Measurements from ENCODE around the gene NALCN. TPM values are rescaled to one million over a fixed set of nuclear protein-coding genes. Genes with fewer than 3 reads are reported as not detected.
A peak's percentile ranks its signal among the peaks of the same experiment; 100 is the strongest.

NALCN gene
- total RNA-seq, 2 donors from 2014 or later = 26.9 to 28.6 TPM

- peak overlapping the region; percentile 75 to 76 for H3K27ac ChIP-seq
- no peaks in the 10 kb centered on the region for H3K27me3 ChIP-seq (replicated peaks; ENCODE audit: insufficient read depth)
- no peak for TF ChIP-seq CTCF (IDR thresholded peaks at IDR 0.05)
- H3K4me3 ChIP-seq = peak overlapping the region; percentile 85
- peaks cover 0 to 6% of the 10 kb centered on the region in 2 donors for H3K4me1 ChIP-seq (ENCODE audit: control insufficient read depth in 1 of 2, low read depth in 2 of 2)
- no peaks in the 10 kb centered on the region for H3K36me3 ChIP-seq
- DNase-seq (ENCODE audit: low spot score) (no peak), ATAC-seq (ENCODE audit: insufficient number of reproducible peaks, low FRiP score, low read depth) (no peak)
- H3K9me3 ChIP-seq = no peaks in the 10 kb centered on the region
Observed at GRCh38 chr13:101417043-101417406, 717 bp upstream of the NALCN start.

- ATAC-seq (ENCODE audit: insufficient number of reproducible peaks, low FRiP score, low read depth) = no peak
- Histone ChIP-seq H3K36me3 (no peaks in the 10 kb centered on the region), H3K4me3 (peak overlapping the region; percentile 85), H3K27me3 (replicated peaks; ENCODE audit: insufficient read depth) (no peaks in the 10 kb centered on the region), H3K4me1 (ENCODE audit: control insufficient read depth in 1 of 2, low read depth in 2 of 2) (peaks cover 0 to 6% of the 10 kb centered on the region in 2 donors), H3K27ac (peak overlapping the region; percentile 75 to 76), H3K9me3 (no peaks in the 10 kb centered on the region)
- no peak for DNase-seq (ENCODE audit: low spot score)
- TF ChIP-seq CTCF (IDR thresholded peaks at IDR 0.05) = no peak
Observed at GRCh38 chr13:101415358-101416174, 742 bp downstream of the NALCN start.

- no peak for TF ChIP-seq CTCF (IDR thresholded peaks at IDR 0.05)
- DNase-seq (ENCODE audit: low spot score) = no peak
- no peak for ATAC-seq (ENCODE audit: insufficient number of reproducible peaks, low FRiP score, low read depth)
- Histone ChIP-seq H3K4me1 (ENCODE audit: control insufficient read depth in 1 of 2, low read depth in 2 of 2) (peaks cover 8 to 9% of the 10 kb centered on the region in 2 donors), H3K4me3 (no peak overlapping the region), H3K36me3 (no peaks in the 10 kb centered on the region), H3K9me3 (no peaks in the 10 kb centered on the region), H3K27me3 (replicated peaks; ENCODE audit: insufficient read depth) (no peaks in the 10 kb centered on the region), H3K27ac (no peak overlapping the region)
Observed at GRCh38 chr13:101412076-101412475, 4.2 kb downstream of the NALCN start.

GRCh38 chr13:101408992-101409656, 7.2 kb downstream of the NALCN start:
- ATAC-seq (ENCODE audit: insufficient number of reproducible peaks, low FRiP score, low read depth) (no peak), DNase-seq (ENCODE audit: low spot score) (no peak)
- TF ChIP-seq CTCF (IDR thresholded peaks at IDR 0.05) = no peak
- Histone ChIP-seq H3K9me3 (no peaks in the 10 kb centered on the region), H3K27me3 (replicated peaks; ENCODE audit: insufficient read depth) (no peaks in the 10 kb centered on the region), H3K4me3 (no peak overlapping the region), H3K27ac (peak overlapping the region in 1 of 2 donors; percentile 71), H3K4me1 (ENCODE audit: control insufficient read depth in 1 of 2, low read depth in 2 of 2) (peaks cover 8 to 9% of the 10 kb centered on the region in 2 donors), H3K36me3 (no peaks in the 10 kb centered on the region)

GRCh38 chr13:101408154-101408553, 8.2 kb downstream of the NALCN start:
- no peak for DNase-seq (ENCODE audit: low spot score)
- Histone ChIP-seq H3K27me3 (replicated peaks; ENCODE audit: insufficient read depth) (no peaks in the 10 kb centered on the region), H3K4me1 (ENCODE audit: control insufficient read depth in 1 of 2, low read depth in 2 of 2) (peaks cover 8 to 9% of the 10 kb centered on the region in 2 donors), H3K4me3 (peak overlapping the region; percentile 63), H3K27ac (peak overlapping the region; percentile 37 to 71), H3K9me3 (no peaks in the 10 kb centered on the region), H3K36me3 (no peaks in the 10 kb centered on the region)
- ATAC-seq (ENCODE audit: insufficient number of reproducible peaks, low FRiP score, low read depth) = no peak
- TF ChIP-seq CTCF (IDR thresholded peaks at IDR 0.05) = no peak
